ENCODE results near the gene MAX.

The MAX gene

DNA sequence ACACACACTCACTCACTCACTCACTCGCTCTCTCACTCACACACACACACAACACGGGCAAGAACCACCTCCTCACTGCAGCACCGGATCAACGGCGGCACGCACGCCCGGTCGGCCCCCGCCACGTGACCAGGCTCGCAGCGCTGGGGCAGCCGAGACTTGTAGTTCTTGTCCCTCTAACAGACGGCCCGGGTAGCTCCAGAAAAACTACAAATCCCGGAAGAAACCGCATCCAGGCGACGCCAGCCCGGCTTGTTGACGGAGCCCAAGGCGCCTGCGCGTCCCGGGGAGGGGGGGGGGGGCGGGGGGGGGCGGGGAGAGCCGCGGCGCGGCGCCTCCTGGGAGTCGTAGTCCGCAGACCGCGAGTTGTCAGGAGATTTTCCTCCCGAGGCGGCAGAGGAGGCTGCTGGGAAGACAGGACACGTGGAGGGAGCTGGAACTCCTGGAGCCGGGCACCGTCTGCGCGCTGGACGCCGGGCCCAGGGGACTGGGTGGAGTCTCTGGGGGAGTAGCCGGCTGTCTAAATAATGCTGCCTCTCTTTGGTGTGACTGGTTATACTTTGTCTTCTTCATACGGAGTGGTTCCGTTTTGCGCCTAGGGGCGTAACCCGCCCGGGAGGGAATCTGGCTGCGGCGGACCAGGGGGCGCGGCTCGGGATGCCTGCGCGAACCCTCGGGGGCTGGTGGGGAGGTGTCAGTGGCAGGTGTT is at the start of gene MAX:
TSS of gene MAX (minus strand) at position 77 of the 709 bp plus-strand sequence. CDS start 178 bp downstream, outside the sequence.
- no peak for TF ChIP-seq GATA3 (IDR thresholded peaks at IDR 0.05; ENCODE audit: low read depth, low read length)
- TF ChIP-seq GATA2 (IDR thresholded peaks at IDR 0.05; ENCODE audit: low read depth, low read length) = no peak

- no peak for TF ChIP-seq GATA2 (IDR thresholded peaks at IDR 0.05; ENCODE audit: low read depth, low read length)
- TF ChIP-seq GATA3 (IDR thresholded peaks at IDR 0.05; ENCODE audit: low read depth, low read length) = no peak
Measured at GRCh38 chr14:65151609-65151956, 49.3 kb upstream of the MAX start.

DNA sequence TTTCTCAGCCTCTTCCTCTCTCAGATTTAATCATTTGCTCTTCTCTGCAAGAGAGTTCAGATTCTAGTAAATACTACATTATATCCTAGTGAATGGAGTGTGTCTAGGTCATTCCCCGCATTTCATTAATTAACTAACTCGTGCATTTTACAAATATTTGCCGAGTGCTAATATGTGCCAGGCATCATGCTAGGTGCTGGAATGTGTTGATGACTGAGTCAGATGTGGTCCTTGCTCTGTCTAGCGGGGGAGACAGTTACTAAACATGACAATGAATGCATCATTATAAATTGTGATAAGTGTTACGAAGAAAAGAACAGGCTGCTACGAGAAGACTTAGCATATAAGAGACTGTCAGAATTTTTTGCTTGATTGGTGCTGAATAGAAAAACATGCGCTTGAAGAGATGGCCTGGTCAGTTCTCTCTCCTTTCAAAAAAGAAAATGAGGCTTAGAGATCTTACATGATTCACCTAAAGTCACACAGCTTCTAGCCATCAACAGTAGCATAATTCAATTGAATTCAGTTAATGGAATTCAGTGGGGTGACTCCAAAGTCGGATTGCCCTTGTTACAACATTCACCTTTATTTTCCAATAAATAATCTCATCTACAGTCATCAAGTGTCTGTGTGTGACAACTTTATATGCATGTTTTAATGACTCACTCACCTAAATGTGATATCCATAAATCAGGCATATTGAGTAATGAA is 48.7 kb upstream of the MAX start:
- TF ChIP-seq GATA3 (IDR thresholded peaks at IDR 0.05; ENCODE audit: low read depth, low read length) (no peak), GATA2 (IDR thresholded peaks at IDR 0.05; ENCODE audit: low read depth, low read length) (no peak)

- TF ChIP-seq GATA2 (IDR thresholded peaks at IDR 0.05; ENCODE audit: low read depth, low read length) = no peak
- no peak for TF ChIP-seq GATA3 (IDR thresholded peaks at IDR 0.05; ENCODE audit: low read depth, low read length)
Measured at GRCh38 chr14:65149116-65149515, 46.8 kb upstream of the MAX start.

GRCh38 chr14:65144170-65144569 is 41.9 kb upstream of the MAX start:
- TF ChIP-seq GATA3 (IDR thresholded peaks at IDR 0.05; ENCODE audit: low read depth, low read length) = no peak
- TF ChIP-seq GATA2 (IDR thresholded peaks at IDR 0.05; ENCODE audit: low read depth, low read length) = no peak

DNA sequence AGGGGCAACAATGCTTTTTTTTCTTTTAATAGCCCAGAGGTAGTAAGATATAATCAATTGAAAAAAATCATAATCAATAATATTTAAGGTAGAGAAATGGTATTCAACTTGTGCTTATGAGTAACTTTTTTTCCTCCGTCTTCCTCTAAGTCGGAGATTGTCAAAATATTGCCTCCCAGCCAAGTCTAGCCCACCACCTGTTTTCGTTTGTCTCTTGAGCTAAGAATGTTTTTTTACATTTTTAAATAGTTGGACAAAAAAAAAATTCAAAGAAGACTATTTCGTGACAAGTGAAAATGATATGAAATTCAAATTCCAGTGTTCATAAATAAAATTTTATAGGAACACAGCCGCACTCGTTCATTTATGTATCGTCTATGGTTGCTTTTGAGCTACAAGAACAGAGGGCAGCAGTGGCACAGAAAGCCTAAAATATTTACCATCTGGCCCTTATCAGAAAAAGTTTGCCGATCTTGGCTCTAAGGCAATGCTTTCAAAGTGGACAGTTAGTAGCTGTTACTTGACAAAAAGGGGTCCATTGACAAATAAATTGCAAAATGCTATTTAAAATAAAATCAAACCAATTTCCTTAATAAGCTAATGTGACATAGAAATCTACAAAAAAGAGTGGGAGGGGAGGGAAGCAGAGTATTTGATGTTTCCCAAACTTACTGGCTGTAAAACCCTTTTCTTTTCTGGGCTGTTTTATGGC is 40.8 kb upstream of the MAX start:
- TF ChIP-seq GATA3 (IDR thresholded peaks at IDR 0.05; ENCODE audit: low read depth, low read length) = no peak
- no peak for TF ChIP-seq GATA2 (IDR thresholded peaks at IDR 0.05; ENCODE audit: low read depth, low read length)

- no peak for TF ChIP-seq GATA3 (IDR thresholded peaks at IDR 0.05; ENCODE audit: low read depth, low read length)
Measured at GRCh38 chr14:65142429-65142828, 40.1 kb upstream of the MAX start.

DNA sequence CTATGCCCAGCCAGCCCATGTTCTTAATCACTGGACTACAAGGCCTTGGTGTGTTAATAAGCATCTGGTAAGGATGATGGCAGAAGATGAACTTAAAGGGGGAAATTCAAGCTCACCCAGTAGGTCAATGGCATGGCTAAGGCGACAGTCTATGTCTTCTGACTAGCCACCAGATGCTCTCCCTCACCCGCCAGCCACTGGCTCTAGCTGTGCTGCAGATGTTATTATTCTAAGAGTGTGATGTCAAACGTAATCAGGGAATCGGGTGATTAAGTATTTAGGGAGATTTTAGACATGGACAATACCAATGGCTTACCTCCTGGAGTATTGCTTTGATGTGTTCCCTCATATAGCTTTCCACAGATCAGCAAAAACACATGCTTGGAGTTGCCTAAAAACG is 39.2 kb upstream of the MAX start:
- TF ChIP-seq GATA3 (IDR thresholded peaks at IDR 0.05; ENCODE audit: low read depth, low read length) (no peak), GATA2 (IDR thresholded peaks at IDR 0.05; ENCODE audit: low read depth, low read length) (no peak)

DNA sequence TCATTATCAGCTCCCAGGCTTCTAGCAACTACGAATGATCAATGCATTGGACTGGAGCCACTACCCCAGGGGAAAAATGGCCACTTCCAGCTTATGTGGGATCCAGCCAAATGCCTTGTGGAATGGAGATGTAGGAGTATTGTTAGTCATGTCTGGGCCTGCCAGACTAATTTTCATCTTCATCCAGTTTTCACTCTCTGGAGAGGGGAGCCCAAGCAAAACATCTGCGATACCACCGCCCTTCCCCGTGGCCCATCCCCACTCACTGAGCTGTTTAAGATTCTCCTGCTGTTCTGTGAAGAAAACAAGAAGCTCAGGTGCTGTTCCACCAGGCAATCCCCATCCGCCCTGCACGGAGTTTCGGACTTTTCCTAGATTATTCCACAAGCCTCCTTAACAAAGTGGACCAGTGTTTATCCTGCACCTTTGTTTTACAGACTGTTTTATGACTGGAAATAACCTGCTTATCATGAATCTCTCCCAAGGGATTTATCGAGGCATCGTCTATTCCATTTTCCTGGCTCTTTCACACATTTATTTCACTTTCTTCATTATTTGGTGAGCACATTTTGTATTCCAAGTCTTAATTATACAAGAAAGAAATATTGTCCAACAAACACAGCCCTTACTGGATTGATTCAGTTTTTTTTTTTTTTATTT is 35.5 kb upstream of the MAX start:
- TF ChIP-seq GATA2 (IDR thresholded peaks at IDR 0.05; ENCODE audit: low read depth, low read length) (no peak), GATA3 (IDR thresholded peaks at IDR 0.05; ENCODE audit: low read depth, low read length) (no peak)

DNA sequence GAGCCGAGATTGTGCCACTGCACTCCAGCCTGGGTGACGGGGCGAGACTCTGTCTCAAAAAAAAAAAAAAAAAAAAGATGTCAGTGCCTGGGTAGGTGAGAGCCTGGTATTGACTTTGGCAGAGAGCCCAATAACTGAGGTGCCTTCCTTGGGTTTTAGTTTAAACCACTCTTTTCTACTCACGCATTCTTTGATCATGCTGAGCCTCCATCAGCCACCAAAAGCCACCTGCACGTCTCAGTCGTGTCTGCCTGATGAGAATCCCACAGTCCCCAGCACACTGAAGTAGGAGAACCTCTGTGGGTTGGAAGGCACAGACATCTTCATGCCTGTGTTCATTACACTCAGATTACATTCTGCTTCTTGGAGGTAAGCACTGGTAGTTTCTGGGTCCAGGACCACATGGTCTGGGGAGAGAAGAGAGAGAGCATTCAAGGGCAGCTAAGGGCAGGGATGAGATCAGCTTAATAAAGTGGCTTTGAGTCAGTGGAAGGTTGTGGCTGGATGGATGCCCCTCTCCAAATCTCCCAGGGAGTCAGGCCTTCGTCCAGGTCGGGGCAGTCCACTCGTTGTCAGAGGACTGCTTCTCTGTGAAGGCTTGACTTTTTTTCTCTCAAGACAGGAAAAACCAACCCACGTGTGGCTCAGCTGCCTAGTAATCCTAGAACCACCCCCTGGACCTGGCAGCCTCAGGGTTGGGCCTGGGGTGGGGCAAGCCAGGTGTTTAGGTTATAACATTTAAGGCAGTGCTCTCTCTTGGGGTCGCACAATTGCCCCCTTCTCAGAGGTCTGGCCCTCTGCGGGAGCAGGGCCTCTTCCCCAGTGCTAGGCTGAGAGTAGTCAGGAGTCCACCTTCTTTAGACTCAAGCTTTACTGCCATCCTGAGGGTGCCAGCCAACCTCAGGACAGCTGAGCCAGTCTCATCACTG is 32.6 kb upstream of the MAX start:
- no peak for TF ChIP-seq GATA2 (IDR thresholded peaks at IDR 0.05; ENCODE audit: low read depth, low read length)
- no peak for TF ChIP-seq GATA3 (IDR thresholded peaks at IDR 0.05; ENCODE audit: low read depth, low read length)

DNA sequence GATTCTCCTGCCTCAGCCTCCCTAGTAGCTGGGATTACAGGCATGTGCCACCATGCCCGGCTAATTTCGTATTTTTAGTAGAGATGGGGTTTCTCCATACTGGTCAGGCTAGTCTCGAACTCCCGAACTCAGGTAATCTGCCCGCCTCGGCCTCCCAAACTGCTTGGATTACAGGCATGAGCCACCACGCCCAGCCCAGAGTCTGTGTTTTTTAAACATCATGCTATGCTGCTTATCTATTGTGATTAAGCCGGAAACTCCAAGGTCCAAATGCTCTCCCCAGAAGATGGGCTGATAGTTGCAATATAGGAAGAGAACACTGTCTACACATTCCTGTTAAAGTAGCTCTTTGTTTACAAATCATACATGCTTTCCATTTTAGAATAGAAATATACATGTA is 30.5 kb upstream of the MAX start:
- TF ChIP-seq GATA2 (IDR thresholded peaks at IDR 0.05; ENCODE audit: low read depth, low read length) (no peak), GATA3 (IDR thresholded peaks at IDR 0.05; ENCODE audit: low read depth, low read length) (no peak)

DNA sequence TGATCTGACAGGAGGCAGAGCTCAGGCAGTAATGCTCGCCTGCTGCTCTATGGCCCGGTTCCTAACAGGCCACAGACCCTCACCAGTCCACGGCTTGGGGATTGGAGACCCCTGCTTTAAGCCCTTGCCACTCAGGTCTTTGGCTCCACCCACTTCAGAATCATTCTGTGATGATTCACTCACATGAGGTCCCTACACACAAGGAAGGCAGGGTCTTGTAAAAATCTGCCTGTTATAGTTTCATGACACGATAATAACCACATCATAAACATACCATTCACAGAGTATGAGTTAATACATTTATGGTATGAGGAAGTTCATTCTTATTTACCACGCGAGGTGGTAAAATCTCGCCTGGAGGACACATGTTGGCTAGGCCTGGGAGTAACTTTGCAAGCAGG is 29.0 kb upstream of the MAX start:
- TF ChIP-seq GATA3 (IDR thresholded peaks at IDR 0.05; ENCODE audit: low read depth, low read length) (no peak), GATA2 (IDR thresholded peaks at IDR 0.05; ENCODE audit: low read depth, low read length) (no peak)

- no peak for TF ChIP-seq GATA3 (IDR thresholded peaks at IDR 0.05; ENCODE audit: low read depth, low read length)
- no peak for TF ChIP-seq GATA2 (IDR thresholded peaks at IDR 0.05; ENCODE audit: low read depth, low read length)
Measured at GRCh38 chr14:65128096-65128495, 25.8 kb upstream of the MAX start.

Measured in SH-SY5Y (cell line).